ENCODE data around the gene TMIGD1.

The TMIGD1 gene

GRCh38 chr17:30279156-30279555 lies 54.7 kb downstream of the TMIGD1 start:
- no peak for DNase-seq

- DNase-seq: no peak
Measured at GRCh38 chr17:30278032-30278431, 55.8 kb downstream of the TMIGD1 start.

GRCh38 chr17:30275911-30276310 lies 57.9 kb downstream of the TMIGD1 start:
- DNase-seq: no peak

GRCh38 chr17:30274887-30275286 lies 59.0 kb downstream of the TMIGD1 start:
- DNase-seq: no peak

GRCh38 chr17:30273373-30273772 lies 60.5 kb downstream of the TMIGD1 start:
- peak; percentile 27 for DNase-seq

- no peak for DNase-seq
Measured at GRCh38 chr17:30271102-30271501, 62.8 kb downstream of the TMIGD1 start.

- no peak for DNase-seq
Measured at GRCh38 chr17:30267625-30268024, 66.2 kb downstream of the TMIGD1 start.
